Stimulated activated naive B cell treated with anti-CD40 and anti-IgM and Interleukin-4, amounts not matched to agents 10 μg/mL and 1 μg/mL and 100 μg/mL, for 72 hours (primary cell): ENCODE results near the gene RBM45.

Source experiments
- ATAC-seq, 2 donors: fragments of 150-1000 bp; cut with Tn5 transposase; replicated peaks; 2 replicates each; pipeline ENCODE4 v1.10.0; 2021; ENCODE audit warnings: moderate library complexity in 1 of 2
- DNase-seq: peaks from one replicate; pipeline ENCODE4 v3.0.0; 2021
- H3K27ac Mint-ChIP-seq: one replicate; pipeline ENCODE4 v1.8.0; 2022; ENCODE audit warnings: mild to moderate bottlenecking, mixed read lengths
- H3K27me3 Mint-ChIP-seq, 2 donors: one replicate each; pipeline ENCODE4 v1.8.0; 2022; ENCODE audit warnings: mixed read lengths in 2 of 2
- H3K36me3 Mint-ChIP-seq, 2 donors: one replicate each; pipeline ENCODE4 v1.8.0; 2022; ENCODE audit warnings: mixed read lengths in 2 of 2, mild to moderate bottlenecking in 1 of 2
- H3K4me1 Mint-ChIP-seq, 2 donors: one replicate each; pipeline ENCODE4 v1.8.0; 2022; ENCODE audit warnings: mixed read lengths in 2 of 2, mild to moderate bottlenecking in 1 of 2
- H3K4me3 Mint-ChIP-seq, 2 donors: one replicate each; pipeline ENCODE4 v1.8.0; 2022; ENCODE audit warnings: mild to moderate bottlenecking in 2 of 2, mixed read lengths in 2 of 2, moderate library complexity in 1 of 2
- H3K9me3 Mint-ChIP-seq, 2 donors: one replicate each; pipeline ENCODE4 v1.8.0; 2022; ENCODE audit warnings: mixed read lengths in 2 of 2, mild to moderate bottlenecking in 1 of 2

The RBM45 gene

GRCh38 chr2:178159966-178160365 lies 47.7 kb downstream of the RBM45 start:
- no peak for DNase-seq
- Mint-ChIP-seq H3K27ac (no peak overlapping the region), H3K36me3 (no peaks in the 10 kb centered on the region), H3K27me3 (peaks cover 12 to 18% of the 10 kb centered on the region in 2 donors), H3K4me3 (no peak overlapping the region), H3K4me1 (peaks cover 3 to 6% of the 10 kb centered on the region in 2 donors), H3K9me3 (peaks cover 8 to 10% of the 10 kb centered on the region in 2 donors)
- no peak for ATAC-seq

- Mint-ChIP-seq H3K4me3 (no peak overlapping the region), H3K9me3 (peaks cover 3 to 4% of the 10 kb centered on the region in 2 donors)
These were observed 48.4 kb downstream of the RBM45 start for GRCh38 chr2:178160601-178161000.

GRCh38 chr2:178163395-178163794 lies 51.2 kb downstream of the RBM45 start:
- Mint-ChIP-seq H3K4me3 (no peak overlapping the region), H3K27me3 (peaks cover 14 to 18% of the 10 kb centered on the region in 2 donors), H3K4me1 (peaks cover 3 to 6% of the 10 kb centered on the region in 2 donors), H3K27ac (no peak overlapping the region), H3K36me3 (no peaks in the 10 kb centered on the region), H3K9me3 (no peaks in the 10 kb centered on the region)
- ATAC-seq (no peak), DNase-seq (no peak)

More at GRCh38 chr2:178160601-178161000, 48.4 kb downstream of the RBM45 start:
- ATAC-seq = no peak
- H3K27me3 Mint-ChIP-seq = peaks cover 17 to 18% of the 10 kb centered on the region in 2 donors
- peaks cover 3 to 6% of the 10 kb centered on the region in 2 donors for H3K4me1 Mint-ChIP-seq
- no peaks in the 10 kb centered on the region for H3K36me3 Mint-ChIP-seq
- H3K27ac Mint-ChIP-seq = no peak overlapping the region
- no peak for DNase-seq

- H3K4me3 Mint-ChIP-seq = no peak overlapping the region
- H3K4me1 Mint-ChIP-seq = peaks cover 3 to 6% of the 10 kb centered on the region in 2 donors
- ATAC-seq (no peak), DNase-seq (no peak)
- no peak overlapping the region for H3K27ac Mint-ChIP-seq
- H3K27me3 Mint-ChIP-seq = peaks cover 14 to 18% of the 10 kb centered on the region in 2 donors
- no peaks in the 10 kb centered on the region for H3K36me3 Mint-ChIP-seq
- H3K9me3 Mint-ChIP-seq = no peaks in the 10 kb centered on the region
These were observed 51.7 kb downstream of the RBM45 start for GRCh38 chr2:178163911-178164310.

GRCh38 chr2:178173657-178174056 lies 61.4 kb downstream of the RBM45 start:
- DNase-seq (no peak), ATAC-seq (no peak)
- Mint-ChIP-seq H3K27ac (no peak overlapping the region), H3K36me3 (no peaks in the 10 kb centered on the region), H3K27me3 (peaks cover 5 to 19% of the 10 kb centered on the region in 2 donors), H3K9me3 (peaks cover 0 to 2% of the 10 kb centered on the region in 2 donors), H3K4me1 (no peaks in the 10 kb centered on the region), H3K4me3 (no peak overlapping the region)

- ATAC-seq = no peak
- Mint-ChIP-seq H3K4me3 (no peak overlapping the region), H3K27me3 (peaks cover 5 to 19% of the 10 kb centered on the region in 2 donors), H3K36me3 (no peaks in the 10 kb centered on the region), H3K4me1 (no peaks in the 10 kb centered on the region), H3K9me3 (peaks cover 0 to 2% of the 10 kb centered on the region in 2 donors), H3K27ac (no peak overlapping the region)
- DNase-seq = no peak
These were observed 64.9 kb downstream of the RBM45 start for GRCh38 chr2:178177066-178177679.
